Psoas muscle (tissue), 8 donors: ENCODE measurements around the gene HOXD8. TPM values are rescaled to one million over a fixed set of nuclear protein-coding genes. Genes with fewer than 3 reads are reported as not detected.

Experiments used
- ATAC-seq, 4 donors: fragments of 200-7000 bp; cut with Tn5 transposase; one replicate each; pipeline ENCODE4 v1.9.1; 2020; ENCODE audit warnings: moderate library complexity in 3 of 4, mild to moderate bottlenecking in 2 of 4
- DNase-seq, 2 donors: peaks; one replicate each; pipeline ENCODE4 v3.0.0-alpha.2; 2020
- H3K27ac ChIP-seq: fragments of 200-600 bp; one replicate; pipeline ENCODE4 v1.8.0; 2022
- H3K27me3 ChIP-seq, 3 donors: fragments of 200-600 bp in 1 of 3; one replicate each; pipeline versions ENCODE4 v1.6.1 to v1.8.0; 2013 to 2022; ENCODE audit warnings: low read length in 2 of 3, mild to moderate bottlenecking in 2 of 3, moderate library complexity in 1 of 3; ENCODE audit not compliant: insufficient read depth in 3 of 3
- H3K36me3 ChIP-seq, 2 donors: fragments of 200-600 bp in 1 of 2; one replicate each; pipeline versions ENCODE4 v1.6.1 to v1.8.0; 2013 to 2022; ENCODE audit warnings: low read depth in 1 of 2, mild to moderate bottlenecking in 1 of 2, moderate library complexity in 1 of 2; ENCODE audit not compliant: insufficient read depth in 1 of 2
- H3K4me1 ChIP-seq: fragments of 200-600 bp; one replicate; pipeline ENCODE4 v1.8.0; 2022
- H3K4me3 ChIP-seq: fragments of 200-600 bp; one replicate; pipeline ENCODE4 v1.8.0; 2022; ENCODE audit warnings: mild to moderate bottlenecking
- H3K9me3 ChIP-seq: fragments of 200-600 bp; one replicate; pipeline ENCODE4 v1.8.0; 2022
- CTCF ChIP-seq: fragments of 200-600 bp; IDR thresholded peaks from one replicate; pipeline ENCODE4 v1.8.0; 2022; ENCODE audit warnings: antibody characterized with exemption
- whole genome bisulfite sequencing, 3 donors: extraction: QIAGEN DNeasy Blood & Tissue Kit; methylation state at CpG; one replicate each; pipeline versions ENCODE4 v1.1.6 to v1.1.7; 2013; 5-methylcytosine and 5-hydroxymethylcytosine counted together
- intact Hi-C, 2 donors: fragments of 100-400 bp; cut with DNase I; formaldehyde crosslinking; loops; one replicate each; pipeline versions ENCODE4 v1.11.0 to v1.14.2; 2022
- polyA plus RNA-seq, 3 donors: library from polyadenylated mRNA; stranded (reverse); fragments of 200-250 nt; gene quantifications; one replicate each; pipeline ENCODE4 v1.2.3, GENCODE V29; 2013
- total RNA-seq, 4 donors: library from RNA; stranded (reverse); fragmentation: NEBNext Ultra II Directional in 2 of 4; extraction: Animal tissue kit (Norgen Biotek cat#: 25700) in 2 of 4; gene quantifications; one replicate each; pipeline versions ENCODE4 v1.2.1 to v1.2.4, GENCODE V29; 2021 to 2023
- donor health status: healthy with polysubstance abuse.
- donor health status: DM: no; HTN: no; CAD: no; lungs with moderate emphysema.
- donor health status: Bipolar disorder and iron deficiency.
- donor health status: healthy.
- donor health status: DM: yes; HTN: yes; CAD: no.
- donor health status: DM: no; HTN: no; CAD: no.
- donor health status: DM: no; HTN: no; CAD: no.
- donor health status: DM: yes; HTN: yes; CAD: no.

Gene HOXD8
- total and polyA plus RNA-seq, 7 donors = 3.3 to 52.5 (median 12.9) TPM

- H3K4me3 ChIP-seq = no peak overlapping the region
- peaks cover 0 to 7% (median 2%) of the 10 kb centered on the region in 3 donors for H3K27me3 ChIP-seq
- H3K27ac ChIP-seq = no peak overlapping the region
- no peaks in the 10 kb centered on the region for H3K4me1 ChIP-seq
- no peaks in the 10 kb centered on the region for H3K9me3 ChIP-seq
- ATAC-seq (no peak), DNase-seq (no peak)
- no peak for TF ChIP-seq CTCF
- no peaks in the 10 kb centered on the region for H3K36me3 ChIP-seq
- intact Hi-C loops = no loop called here
- 76 to 82% (median 79%) methylated on average over 2 of the region's 2 CpGs for WGBS, 3 donors
Observed at GRCh38 chr2:176166272-176166671, 36.8 kb downstream of the HOXD8 start.

GRCh38 chr2:176167398-176167797 lies 37.9 kb downstream of the HOXD8 start:
- DNase-seq (no peak), ATAC-seq (no peak)
- Histone ChIP-seq H3K4me1 (no peaks in the 10 kb centered on the region), H3K4me3 (no peak overlapping the region), H3K36me3 (no peaks in the 10 kb centered on the region), H3K27me3 (peaks cover 0 to 7% (median 2%) of the 10 kb centered on the region in 3 donors), H3K9me3 (no peaks in the 10 kb centered on the region), H3K27ac (no peak overlapping the region)
- 71 to 87% (median 85%) methylated on average over 1 of the region's 1 CpG for WGBS, 3 donors
- TF ChIP-seq CTCF = no peak
- intact Hi-C loops = no loop called here

GRCh38 chr2:176169181-176169580 lies 39.7 kb downstream of the HOXD8 start:
- DNase-seq (no peak), ATAC-seq (no peak)
- 75 to 85% (median 81%) methylated on average over 3 to 5 of the region's 5 CpGs for WGBS, 3 donors
- Histone ChIP-seq H3K9me3 (no peaks in the 10 kb centered on the region), H3K4me1 (no peaks in the 10 kb centered on the region), H3K27me3 (peaks cover 0 to 13% (median 2%) of the 10 kb centered on the region in 3 donors), H3K4me3 (no peak overlapping the region), H3K27ac (no peak overlapping the region), H3K36me3 (no peaks in the 10 kb centered on the region)
- TF ChIP-seq CTCF = no peak
- intact Hi-C loops = no loop called here

GRCh38 chr2:176169711-176170110 lies 40.2 kb downstream of the HOXD8 start:
- peaks cover 0 to 17% (median 2%) of the 10 kb centered on the region in 3 donors for H3K27me3 ChIP-seq
- DNase-seq (no peak), ATAC-seq (no peak)
- intact Hi-C loops = no loop called here
- WGBS, 3 donors = 52 to 82% (median 71%) methylated on average over 2 of the region's 2 CpGs
- no peaks in the 10 kb centered on the region for H3K4me1 ChIP-seq
- no peaks in the 10 kb centered on the region for H3K9me3 ChIP-seq
- H3K36me3 ChIP-seq = no peaks in the 10 kb centered on the region
- no peak overlapping the region for H3K4me3 ChIP-seq
- H3K27ac ChIP-seq = no peak overlapping the region
- no peak for TF ChIP-seq CTCF

GRCh38 chr2:176170602-176171305 lies 41.2 kb downstream of the HOXD8 start:
- H3K9me3 ChIP-seq = no peaks in the 10 kb centered on the region
- no peaks in the 10 kb centered on the region for H3K36me3 ChIP-seq
- no peak overlapping the region for H3K27ac ChIP-seq
- TF ChIP-seq CTCF = no peak
- intact Hi-C loops = no loop called here
- ATAC-seq = no peak
- peaks cover 0 to 17% (median 3%) of the 10 kb centered on the region in 3 donors for H3K27me3 ChIP-seq
- no peak overlapping the region for H3K4me3 ChIP-seq
- WGBS, 3 donors = 94 to 100% (median 97%) methylated on average over 1 of the region's 1 CpG
- DNase-seq = no peak
- H3K4me1 ChIP-seq = no peaks in the 10 kb centered on the region
